GM12878 (cell line): ENCODE results near the gene CLIP2. TPM values are rescaled to one million over a fixed set of nuclear protein-coding genes. Genes with fewer than 3 reads are reported as not detected.

ENCODE experiments used
- BACH1 ChIP-seq: fragments of 450-650 bp; IDR thresholded peaks from 2 replicates; pipeline ENCODE4 v1.6.1; 2017; ENCODE audit warnings: mild to moderate bottlenecking, borderline replicate concordance
- BHLHE40 ChIP-seq, 2 experiments: fragments of 450-650 bp in 1 of 2; IDR thresholded peaks; 2 replicates each; pipeline ENCODE4 v1.6.1; 2011 to 2017; ENCODE audit warnings: low read depth in 2 of 2, borderline replicate concordance in 1 of 2, improper control_type of control experiment in 1 of 2, low read length in 1 of 2, mild to moderate bottlenecking in 1 of 2
- CBX3 ChIP-seq: fragments of 200-600 bp; sonication (generic); IDR thresholded peaks from 2 replicates; pipeline ENCODE4 v1.6.1; 2016; ENCODE audit warnings: low read depth, borderline replicate concordance
- EP300 ChIP-seq, 2 experiments: fragments of 150-350 bp in 1 of 2; IDR thresholded peaks; 2 replicates each; pipeline ENCODE4 v1.6.1; 2011 to 2012; ENCODE audit warnings: low read depth in 2 of 2, low read length in 2 of 2, borderline replicate concordance in 1 of 2, improper control_type of control experiment in 1 of 2, inconsistent platforms in 1 of 2; ENCODE audit not compliant: control insufficient read depth in 1 of 2
- ETV6 ChIP-seq, 2 experiments: fragments of 450-650 bp in 1 of 2; IDR thresholded peaks in 1 of 2; conservative IDR thresholded peaks in 1 of 2; 2 replicates each; pipeline ENCODE4 v1.6.1; 2014; ENCODE audit warnings: antibody characterized with exemption in 1 of 2, borderline replicate concordance in 1 of 2, low read depth in 1 of 2, mild to moderate bottlenecking in 1 of 2, moderate library complexity in 1 of 2
- HDAC6 ChIP-seq: fragments of 200-600 bp; sonication (generic); IDR thresholded peaks from one replicate; pipeline ENCODE4 v1.8.0; 2017; ENCODE audit warnings: antibody characterized with exemption; ENCODE audit not compliant: unreplicated experiment
- HSF1 ChIP-seq: fragments of 150-350 bp; IDR thresholded peaks from 2 replicates; pipeline ENCODE4 v1.6.1; 2014; ENCODE audit warnings: mild to moderate bottlenecking, low read depth, low read length
- JUNB ChIP-seq: IDR thresholded peaks from 2 replicates; pipeline ENCODE4 v1.6.1; 2016; ENCODE audit warnings: antibody characterized with exemption, mild to moderate bottlenecking
- MXI1 ChIP-seq: fragments of 150-350 bp; IDR thresholded peaks from 2 replicates; pipeline ENCODE4 v1.6.1; 2011; ENCODE audit warnings: low read depth, mild to moderate bottlenecking, inconsistent platforms, low read length, improper control_type of control experiment
- NBN ChIP-seq: fragments of 450-650 bp; IDR thresholded peaks from 2 replicates; pipeline ENCODE4 v1.6.1; 2016
- NR2F1 ChIP-seq: fragments of 450-650 bp; conservative IDR thresholded peaks from 2 replicates; pipeline ENCODE4 v1.6.1; 2017; ENCODE audit warnings: mild to moderate bottlenecking
- POLR2AphosphoS5 ChIP-seq: IDR thresholded peaks from 2 replicates; pipeline ENCODE4 v1.6.1; 2011; ENCODE audit warnings: mild to moderate bottlenecking, low read length, inconsistent platforms
- RCOR1 ChIP-seq: conservative IDR thresholded peaks from 2 replicates; pipeline ENCODE4 v1.6.1; 2012; ENCODE audit warnings: low read depth, low read length, improper control_type of control experiment
- TAF1 ChIP-seq: IDR thresholded peaks from 2 replicates; pipeline ENCODE4 v1.6.1; 2011; ENCODE audit warnings: mild to moderate bottlenecking, low read depth, low read length, borderline replicate concordance
- USF2 ChIP-seq: IDR thresholded peaks from 2 replicates; pipeline ENCODE4 v1.6.1; 2011; ENCODE audit warnings: low read depth, low read length, improper control_type of control experiment, borderline replicate concordance
- YBX1 ChIP-seq: fragments of 450-650 bp; IDR thresholded peaks from 2 replicates; pipeline ENCODE4 v1.6.1; 2016; ENCODE audit warnings: antibody characterized with exemption
- ZBTB33 ChIP-seq: fragments of 450-650 bp; IDR thresholded peaks from 2 replicates; pipeline ENCODE4 v1.6.1; 2017; ENCODE audit warnings: mild to moderate bottlenecking
- ZZZ3 ChIP-seq: IDR thresholded peaks from 2 replicates; pipeline ENCODE4 v1.6.1; 2011; ENCODE audit warnings: low read depth; ENCODE audit not compliant: control insufficient read depth, insufficient read length
- polyA plus RNA-seq, 11 experiments: library from polyadenylated mRNA; depleted of rRNA in 4 of 11; unstranded in 6 of 11; stranded (reverse) in 5 of 11; fragments of >200 nt; fragmentation: Nextera tagmentation in 4 of 11; fragmentation: Illumina TruSeq in 1 of 11; extraction: Ambion mirVana in 4 of 11; extraction: Trizol in 1 of 11; gene quantifications; 1 replicate in 1 of 11; 2 replicates in 10 of 11; pipeline versions ENCODE4 v1.2.1 to v1.2.3, GENCODE V29; 2011 to 2016; ENCODE audit warnings: inconsistent platforms in 2 of 11, missing spikeins in 2 of 11, low read depth in 1 of 11
- total RNA-seq, 4 experiments: library from RNA; depleted of rRNA in 3 of 4; stranded (reverse); fragments of >200 nt in 3 of 4; fragmentation: Illumina TruSeq in 1 of 4; extraction: Trizol in 1 of 4; gene quantifications; 2 replicates each; pipeline versions ENCODE4 v1.2.1 to v1.2.3, GENCODE V29; 2013 to 2021
- TF ChIP-seq, protein P1 (sequence below): fragments of 450-650 bp; IDR thresholded peaks from 2 replicates; pipeline ENCODE4 v1.6.1; 2014; ENCODE audit warnings: mild to moderate bottlenecking
- TF ChIP-seq, protein P2 (sequence below): fragments of 450-650 bp; IDR thresholded peaks from 2 replicates; pipeline ENCODE4 v1.6.1; 2017; ENCODE audit warnings: mild to moderate bottlenecking, low read depth, inconsistent platforms; ENCODE audit not compliant: poor library complexity, severe bottlenecking
- TF ChIP-seq, protein P3 (sequence below): IDR thresholded peaks from 2 replicates; pipeline ENCODE4 v1.6.1; 2012; ENCODE audit warnings: low read depth, low read length, improper control_type of control experiment

Gene CLIP2
- total and polyA plus RNA-seq, 10 of the 15 experiments (the other 5 are each of a cell fraction or from before 2014, with no cell fraction given): 0.26 to 56.3 (median 21.0) TPM

DNA sequence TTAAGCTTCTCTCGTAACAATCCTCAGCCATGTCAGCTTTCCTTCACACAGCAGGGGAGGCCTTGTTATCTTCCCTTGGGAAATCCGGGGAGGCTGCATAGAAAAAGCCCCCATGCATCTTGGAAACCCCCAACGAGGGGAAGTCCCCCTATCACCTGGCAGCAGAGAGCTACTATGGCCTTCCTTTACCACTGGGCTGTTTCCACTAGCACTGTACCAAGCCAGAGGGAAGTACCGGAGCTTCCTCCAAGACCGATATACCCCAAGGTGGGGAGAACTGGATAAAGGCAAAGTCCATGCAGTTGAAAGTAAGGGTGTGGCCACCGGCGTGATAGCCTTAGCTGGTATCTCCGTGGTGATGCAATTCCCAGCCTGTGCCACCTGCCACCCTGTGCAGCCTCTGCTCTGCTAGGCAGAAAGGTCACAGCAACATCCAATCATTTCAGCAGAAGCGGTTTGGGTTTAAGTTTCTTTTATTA lies 4.4 kb upstream of the CLIP2 start (continued):
- TF ChIP-seq, protein P1, sequence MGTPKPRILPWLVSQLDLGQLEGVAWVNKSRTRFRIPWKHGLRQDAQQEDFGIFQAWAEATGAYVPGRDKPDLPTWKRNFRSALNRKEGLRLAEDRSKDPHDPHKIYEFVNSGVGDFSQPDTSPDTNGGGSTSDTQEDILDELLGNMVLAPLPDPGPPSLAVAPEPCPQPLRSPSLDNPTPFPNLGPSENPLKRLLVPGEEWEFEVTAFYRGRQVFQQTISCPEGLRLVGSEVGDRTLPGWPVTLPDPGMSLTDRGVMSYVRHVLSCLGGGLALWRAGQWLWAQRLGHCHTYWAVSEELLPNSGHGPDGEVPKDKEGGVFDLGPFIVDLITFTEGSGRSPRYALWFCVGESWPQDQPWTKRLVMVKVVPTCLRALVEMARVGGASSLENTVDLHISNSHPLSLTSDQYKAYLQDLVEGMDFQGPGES: no peak
- no peak for TF ChIP-seq RCOR1
- TF ChIP-seq TAF1: no peak
- TF ChIP-seq HDAC6: no peak
- TF ChIP-seq, protein P2, sequence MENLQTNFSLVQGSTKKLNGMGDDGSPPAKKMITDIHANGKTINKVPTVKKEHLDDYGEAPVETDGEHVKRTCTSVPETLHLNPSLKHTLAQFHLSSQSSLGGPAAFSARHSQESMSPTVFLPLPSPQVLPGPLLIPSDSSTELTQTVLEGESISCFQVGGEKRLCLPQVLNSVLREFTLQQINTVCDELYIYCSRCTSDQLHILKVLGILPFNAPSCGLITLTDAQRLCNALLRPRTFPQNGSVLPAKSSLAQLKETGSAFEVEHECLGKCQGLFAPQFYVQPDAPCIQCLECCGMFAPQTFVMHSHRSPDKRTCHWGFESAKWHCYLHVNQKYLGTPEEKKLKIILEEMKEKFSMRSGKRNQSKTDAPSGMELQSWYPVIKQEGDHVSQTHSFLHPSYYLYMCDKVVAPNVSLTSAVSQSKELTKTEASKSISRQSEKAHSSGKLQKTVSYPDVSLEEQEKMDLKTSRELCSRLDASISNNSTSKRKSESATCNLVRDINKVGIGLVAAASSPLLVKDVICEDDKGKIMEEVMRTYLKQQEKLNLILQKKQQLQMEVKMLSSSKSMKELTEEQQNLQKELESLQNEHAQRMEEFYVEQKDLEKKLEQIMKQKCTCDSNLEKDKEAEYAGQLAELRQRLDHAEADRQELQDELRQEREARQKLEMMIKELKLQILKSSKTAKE: peak; percentile 22
- TF ChIP-seq, protein P3, sequence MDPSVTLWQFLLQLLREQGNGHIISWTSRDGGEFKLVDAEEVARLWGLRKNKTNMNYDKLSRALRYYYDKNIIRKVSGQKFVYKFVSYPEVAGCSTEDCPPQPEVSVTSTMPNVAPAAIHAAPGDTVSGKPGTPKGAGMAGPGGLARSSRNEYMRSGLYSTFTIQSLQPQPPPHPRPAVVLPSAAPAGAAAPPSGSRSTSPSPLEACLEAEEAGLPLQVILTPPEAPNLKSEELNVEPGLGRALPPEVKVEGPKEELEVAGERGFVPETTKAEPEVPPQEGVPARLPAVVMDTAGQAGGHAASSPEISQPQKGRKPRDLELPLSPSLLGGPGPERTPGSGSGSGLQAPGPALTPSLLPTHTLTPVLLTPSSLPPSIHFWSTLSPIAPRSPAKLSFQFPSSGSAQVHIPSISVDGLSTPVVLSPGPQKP: no peak
- TF ChIP-seq USF2: no peak
- TF ChIP-seq BACH1: no peak; the same call in 1 of the 2 replicates
- no peak for TF ChIP-seq CBX3
- no peak for TF ChIP-seq HSF1
- peak; percentile 40; the same call in 1 of the 2 replicates for TF ChIP-seq MXI1
- peak; percentile 95 for TF ChIP-seq NR2F1
- TF ChIP-seq JUNB: no peak; the same call in 1 of the 2 replicates
- peak; percentile 32 to 38; a peak in 2 of 4 replicates for TF ChIP-seq EP300 (IDR thresholded peaks at IDR 0.05; ENCODE audit: borderline replicate concordance in 1 of 2, control insufficient read depth in 1 of 2, low read depth in 2 of 2, low read length in 2 of 2)
- TF ChIP-seq ETV6 (conservative IDR thresholded peaks at IDR 0.05 in 1 of 2, IDR thresholded peaks at IDR 0.05 in 1 of 2; ENCODE audit: borderline replicate concordance in 1 of 2, low read depth in 1 of 2): no peak; a peak in 1 of 4 replicates
- TF ChIP-seq ZZZ3: no peak
- no peak; the same call in 1 of the 2 replicates for TF ChIP-seq NBN
- TF ChIP-seq YBX1: no peak
- no peak for TF ChIP-seq POLR2AphosphoS5
- TF ChIP-seq BHLHE40 (IDR thresholded peaks at IDR 0.05; ENCODE audit: borderline replicate concordance in 1 of 2, low read depth in 2 of 2, low read length in 1 of 2): peak in 1 of 2 experiments; percentile 55; a peak in 2 of 4 replicates
- no peak for TF ChIP-seq ZBTB33
